Astrocyte (in vitro differentiated cells and primary cell): Measurements from ENCODE around the gene CD82. TPM values are rescaled to one million over a fixed set of nuclear protein-coding genes. Genes with fewer than 3 reads are reported as not detected.

Experiments used
- DNase-seq: peaks from one replicate; pipeline ENCODE4 v3.0.0-alpha.2; 2010; ENCODE audit warnings: low read depth
- FAIRE-seq: peaks from 2 replicates; lab custom pipeline; 2011; peaks lifted over from hg19 to GRCh38; lab: Jason Lieb, UNC
- H2AFZ ChIP-seq: 2 replicates; pipeline ENCODE4 v1.6.0; 2012; ENCODE audit warnings: low read depth, low read length, inconsistent platforms
- H3K27ac ChIP-seq: 2 replicates; pipeline ENCODE4 v1.5.1; 2011; ENCODE audit warnings: low read depth, low read length, inconsistent platforms
- H3K27me3 ChIP-seq: 2 replicates; pipeline ENCODE4 v1.6.0; 2011; ENCODE audit warnings: low read length, inconsistent platforms; ENCODE audit not compliant: insufficient read depth
- H3K36me3 ChIP-seq: 2 replicates; pipeline ENCODE4 v1.5.1; 2011; ENCODE audit warnings: low read length, inconsistent platforms; ENCODE audit not compliant: insufficient read depth
- H3K4me1 ChIP-seq: 2 replicates; pipeline ENCODE4 v1.5.1; 2011; ENCODE audit warnings: low read length, inconsistent platforms; ENCODE audit not compliant: insufficient read depth
- H3K4me2 ChIP-seq: 2 replicates; pipeline ENCODE4 v1.6.0; 2012; ENCODE audit warnings: low read length, inconsistent platforms
- H3K4me3 ChIP-seq: 2 replicates; pipeline ENCODE4 v1.5.1; 2011; ENCODE audit warnings: low read depth, mild to moderate bottlenecking, low read length, inconsistent platforms; ENCODE audit not compliant: insufficient read depth
- H3K79me2 ChIP-seq: 2 replicates; pipeline ENCODE4 v1.6.0; 2012; ENCODE audit warnings: mild to moderate bottlenecking, low read length, inconsistent platforms; ENCODE audit not compliant: insufficient read depth
- H3K9ac ChIP-seq: 2 replicates; pipeline ENCODE4 v1.6.0; 2012; ENCODE audit warnings: mild to moderate bottlenecking, low read length, inconsistent platforms
- H3K9me3 ChIP-seq: 2 replicates; pipeline ENCODE4 v1.5.1; 2012; ENCODE audit warnings: low read depth, mild to moderate bottlenecking, low read length, inconsistent platforms; ENCODE audit not compliant: insufficient read depth
- H4K20me1 ChIP-seq: 2 replicates; pipeline ENCODE4 v1.6.0; 2012; ENCODE audit warnings: low read length, inconsistent platforms; ENCODE audit not compliant: insufficient read depth
- H3K27ac Mint-ChIP-seq: one replicate; pipeline ENCODE4 v1.8.0; 2021; ENCODE audit warnings: mild to moderate bottlenecking, mixed read lengths; ENCODE audit not compliant: unreplicated experiment
- H3K27me3 Mint-ChIP-seq: one replicate; pipeline ENCODE4 v1.8.0; 2021; ENCODE audit warnings: low read depth, mixed read lengths; ENCODE audit not compliant: unreplicated experiment
- H3K36me3 Mint-ChIP-seq: one replicate; pipeline ENCODE4 v1.8.0; 2021; ENCODE audit warnings: low read depth, mixed read lengths; ENCODE audit not compliant: unreplicated experiment
- H3K4me1 Mint-ChIP-seq: one replicate; pipeline ENCODE4 v1.8.0; 2021; ENCODE audit warnings: low read depth, mixed read lengths; ENCODE audit not compliant: unreplicated experiment
- H3K4me3 Mint-ChIP-seq: one replicate; pipeline ENCODE4 v1.8.0; 2021; ENCODE audit warnings: mild to moderate bottlenecking, moderate library complexity, mixed read lengths; ENCODE audit not compliant: unreplicated experiment
- H3K9me3 Mint-ChIP-seq: one replicate; pipeline ENCODE4 v1.8.0; 2021; ENCODE audit warnings: mild to moderate bottlenecking, mixed read lengths; ENCODE audit not compliant: unreplicated experiment
- EZH2 ChIP-seq: IDR thresholded peaks from 2 replicates; pipeline ENCODE4 v1.6.1; 2012; ENCODE audit warnings: mild to moderate bottlenecking, low read length, inconsistent platforms; ENCODE audit not compliant: insufficient read depth
- total RNA-seq: library from RNA; stranded (reverse); gene quantifications from 2 replicates; pipeline ENCODE4 v1.2.1, GENCODE V29; 2021
- TF ChIP-seq, protein P1 (sequence below): IDR thresholded peaks from 2 replicates; pipeline ENCODE4 v1.5.1; 2011; ENCODE audit warnings: low read depth, mild to moderate bottlenecking, inconsistent platforms, low read length, moderate library complexity; ENCODE audit not compliant: insufficient read depth

Gene CD82
- total RNA-seq, 1 donor from 2014 or later: 74.5 TPM

DNA sequence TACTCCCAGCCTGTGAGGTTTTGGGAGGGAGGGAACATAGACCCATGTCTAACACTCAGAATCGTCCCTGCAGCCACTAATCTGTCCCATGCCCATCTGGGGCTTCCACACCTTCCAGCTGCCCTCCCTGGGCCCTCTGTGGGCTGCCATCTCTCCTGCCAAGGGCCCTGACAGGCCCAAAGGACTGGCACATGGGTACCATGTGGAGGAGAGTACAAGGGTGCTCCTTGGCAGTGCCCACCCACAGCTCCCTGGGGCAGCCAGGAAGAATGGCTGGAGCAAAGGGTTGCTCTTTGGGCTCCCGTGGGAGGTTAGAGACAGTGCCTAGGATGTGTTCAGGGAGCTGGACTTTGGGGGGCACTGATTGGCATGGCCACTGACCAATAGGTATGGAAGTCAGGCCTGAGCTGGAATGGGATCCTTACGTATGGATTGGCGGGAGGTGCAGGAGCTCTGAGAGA lies 56.8 kb downstream of the CD82 start:
- FAIRE-seq (no peak), DNase-seq (no peak)
- Histone ChIP-seq H3K9ac (no peak overlapping the region), H3K4me1 (no peaks in the 10 kb centered on the region), H3K79me2 (no peaks in the 10 kb centered on the region), H3K36me3 (no peaks in the 10 kb centered on the region), H3K4me2 (no peak overlapping the region), H3K4me3 (no peak overlapping the region), H2AFZ (no peak overlapping the region), H4K20me1 (no peaks in the 10 kb centered on the region), H3K27ac (no peak overlapping the region), H3K27me3 (peaks cover 3% of the 10 kb centered on the region), H3K9me3 (no peaks in the 10 kb centered on the region)
- peaks cover 52% of the 10 kb centered on the region for H3K27me3 Mint-ChIP-seq
- no peak overlapping the region for H3K27ac Mint-ChIP-seq
- H3K4me3 Mint-ChIP-seq: no peak overlapping the region
- peaks cover 6% of the 10 kb centered on the region for H3K36me3 Mint-ChIP-seq
- peaks cover 6% of the 10 kb centered on the region for H3K4me1 Mint-ChIP-seq
- H3K9me3 Mint-ChIP-seq: peaks cover 4% of the 10 kb centered on the region
- TF ChIP-seq EZH2: no peak
- TF ChIP-seq, protein P1, sequence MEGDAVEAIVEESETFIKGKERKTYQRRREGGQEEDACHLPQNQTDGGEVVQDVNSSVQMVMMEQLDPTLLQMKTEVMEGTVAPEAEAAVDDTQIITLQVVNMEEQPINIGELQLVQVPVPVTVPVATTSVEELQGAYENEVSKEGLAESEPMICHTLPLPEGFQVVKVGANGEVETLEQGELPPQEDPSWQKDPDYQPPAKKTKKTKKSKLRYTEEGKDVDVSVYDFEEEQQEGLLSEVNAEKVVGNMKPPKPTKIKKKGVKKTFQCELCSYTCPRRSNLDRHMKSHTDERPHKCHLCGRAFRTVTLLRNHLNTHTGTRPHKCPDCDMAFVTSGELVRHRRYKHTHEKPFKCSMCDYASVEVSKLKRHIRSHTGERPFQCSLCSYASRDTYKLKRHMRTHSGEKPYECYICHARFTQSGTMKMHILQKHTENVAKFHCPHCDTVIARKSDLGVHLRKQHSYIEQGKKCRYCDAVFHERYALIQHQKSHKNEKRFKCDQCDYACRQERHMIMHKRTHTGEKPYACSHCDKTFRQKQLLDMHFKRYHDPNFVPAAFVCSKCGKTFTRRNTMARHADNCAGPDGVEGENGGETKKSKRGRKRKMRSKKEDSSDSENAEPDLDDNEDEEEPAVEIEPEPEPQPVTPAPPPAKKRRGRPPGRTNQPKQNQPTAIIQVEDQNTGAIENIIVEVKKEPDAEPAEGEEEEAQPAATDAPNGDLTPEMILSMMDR: no peak

DNA sequence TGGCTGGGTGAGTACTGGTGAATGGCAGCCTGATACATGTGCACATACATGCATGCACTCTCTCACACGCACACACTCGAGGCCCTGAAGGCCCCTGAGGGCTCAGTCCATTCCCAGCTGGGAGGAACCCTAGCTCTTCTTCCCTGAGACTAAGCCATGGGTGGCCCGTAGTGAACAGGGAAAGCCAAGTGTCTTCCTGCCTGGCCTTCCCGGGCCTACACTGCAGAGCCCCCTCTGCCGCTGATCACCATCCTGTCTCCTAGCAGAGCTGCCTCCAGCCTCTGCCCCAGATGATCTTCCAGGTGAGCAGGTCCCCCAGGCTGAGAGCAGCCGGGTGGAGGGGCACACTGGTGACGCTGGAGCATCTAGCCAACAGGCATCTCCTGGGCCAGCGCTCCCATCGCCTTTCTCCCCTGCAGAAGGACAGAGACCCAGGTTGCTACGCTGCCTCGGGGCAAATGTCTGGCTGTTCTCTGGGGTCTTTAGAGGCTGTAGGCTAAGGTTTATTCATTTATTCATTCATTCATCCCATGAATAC lies 57.3 kb downstream of the CD82 start:
- Mint-ChIP-seq H3K4me1 (peaks cover 6% of the 10 kb centered on the region), H3K27ac (no peak overlapping the region), H3K27me3 (peaks cover 58% of the 10 kb centered on the region), H3K9me3 (peaks cover 4% of the 10 kb centered on the region), H3K36me3 (peaks cover 4% of the 10 kb centered on the region), H3K4me3 (no peak overlapping the region)
- no peaks in the 10 kb centered on the region for H3K9me3 ChIP-seq
- peaks cover 3% of the 10 kb centered on the region for H3K27me3 ChIP-seq
- no peak overlapping the region for H3K9ac ChIP-seq
- H3K4me3 ChIP-seq: no peak overlapping the region
- TF ChIP-seq, protein P1: no peak
- TF ChIP-seq EZH2: no peak
- H3K27ac ChIP-seq: no peak overlapping the region
- H2AFZ ChIP-seq: no peak overlapping the region
- H3K4me1 ChIP-seq: peaks cover under 1% of the 10 kb centered on the region
- H3K4me2 ChIP-seq: no peak overlapping the region
- H4K20me1 ChIP-seq: no peaks in the 10 kb centered on the region
- no peaks in the 10 kb centered on the region for H3K79me2 ChIP-seq
- DNase-seq: no peak
- FAIRE-seq: no peak
- H3K36me3 ChIP-seq: no peaks in the 10 kb centered on the region

DNA sequence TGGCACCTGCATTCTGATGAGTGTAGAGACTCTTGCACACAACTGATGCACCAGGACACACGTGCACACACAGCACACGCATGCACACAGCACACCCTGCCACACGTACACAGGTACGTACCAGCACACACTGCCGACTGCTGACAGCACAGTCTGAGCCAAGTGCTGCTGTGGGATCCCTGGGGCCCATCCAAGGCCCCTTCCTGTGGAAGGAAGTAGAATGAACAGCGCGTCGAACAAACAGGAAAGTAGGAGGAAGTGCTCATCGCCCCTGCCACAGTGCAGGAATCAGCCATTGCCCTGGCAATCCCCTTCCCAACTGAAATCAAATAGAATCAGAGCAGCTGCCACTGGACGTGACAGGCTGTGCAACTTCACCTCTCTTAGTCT lies 57.9 kb downstream of the CD82 start:
- H3K27me3 Mint-ChIP-seq: peaks cover 61% of the 10 kb centered on the region
- TF ChIP-seq, protein P1: no peak
- TF ChIP-seq EZH2: no peak
- no peak for DNase-seq
- H3K27ac ChIP-seq: no peak overlapping the region
- H3K27ac Mint-ChIP-seq: no peak overlapping the region
- H3K4me1 Mint-ChIP-seq: peaks cover 6% of the 10 kb centered on the region
- no peak overlapping the region for H3K4me3 Mint-ChIP-seq
- H3K9me3 Mint-ChIP-seq: peaks cover 4% of the 10 kb centered on the region
- H4K20me1 ChIP-seq: no peaks in the 10 kb centered on the region
- H3K9ac ChIP-seq: no peak overlapping the region
- no peaks in the 10 kb centered on the region for H3K9me3 ChIP-seq
- H3K79me2 ChIP-seq: no peaks in the 10 kb centered on the region
- H3K36me3 Mint-ChIP-seq: peaks cover 2% of the 10 kb centered on the region
- H3K27me3 ChIP-seq: peaks cover 3% of the 10 kb centered on the region
- FAIRE-seq: no peak
- H3K36me3 ChIP-seq: no peaks in the 10 kb centered on the region
- H3K4me1 ChIP-seq: peaks cover 6% of the 10 kb centered on the region
- H3K4me2 ChIP-seq: no peak overlapping the region
- no peak overlapping the region for H2AFZ ChIP-seq
- H3K4me3 ChIP-seq: no peak overlapping the region
